Pancreas (tissue), 10 donors: ENCODE measurements around the gene TTC38. TPM values are rescaled to one million over a fixed set of nuclear protein-coding genes. Genes with fewer than 3 reads are reported as not detected.

Source experiments
- ATAC-seq, 4 donors: fragments of 200-7000 bp; cut with Tn5 transposase; one replicate each; pipeline versions ENCODE4 v1.8.0 to v1.9.1; 2020; ENCODE audit warnings: mild to moderate bottlenecking in 4 of 4, moderate library complexity in 4 of 4
- DNase-seq, 6 donors: peaks; one replicate each; pipeline ENCODE4 v3.0.0-alpha.2; 2020
- FAIRE-seq: peaks from 2 replicates; lab custom pipeline; 2012; peaks lifted over from hg19 to GRCh38; lab: Jason Lieb, UNC
- H3K27ac ChIP-seq, 4 donors: fragments of 200-600 bp; sonication (generic); 1 replicate in 3 of 4; 2 replicates in 1 of 4; pipeline versions ENCODE4 v1.5.0 to v1.8.0; 2020
- H3K27me3 ChIP-seq, 4 donors: fragments of 200-600 bp; one replicate each; pipeline ENCODE4 v1.8.0; 2021
- H3K36me3 ChIP-seq, 3 donors: fragments of 200-600 bp; sonication (generic) in 1 of 3; one replicate each; pipeline versions ENCODE4 v1.5.0 to v1.8.0; 2020 to 2021
- H3K4me1 ChIP-seq, 3 donors: fragments of 200-600 bp; one replicate each; pipeline ENCODE4 v1.8.0; 2021
- H3K4me3 ChIP-seq, 4 donors: fragments of 200-600 bp; sonication (generic) in 2 of 4; one replicate each; pipeline versions ENCODE4 v1.5.0 to v1.8.0; 2020 to 2021
- H3K9me3 ChIP-seq, 4 donors: fragments of 200-600 bp; one replicate each; pipeline ENCODE4 v1.8.0; 2021
- CTCF ChIP-seq, 4 donors: fragments of 200-600 bp; sonication (generic) in 3 of 4; IDR thresholded peaks; one replicate each; pipeline versions ENCODE4 v1.5.0 to v1.8.0; 2021; ENCODE audit warnings: antibody characterized with exemption in 4 of 4
- WGBS, 2 donors: extraction: QIAGEN DNeasy Blood & Tissue Kit; methylation state at CpG; one replicate each; pipeline ENCODE4 v1.1.7; 2013; 5-methylcytosine and 5-hydroxymethylcytosine counted together
- intact Hi-C, 3 donors: fragments of 100-400 bp; cut with DNase I; formaldehyde crosslinking; loops; one replicate each; pipeline versions ENCODE4 v1.11.1 to v1.14.2; 2022
- polyA plus RNA-seq, 2 donors: library from polyadenylated mRNA; stranded (reverse); fragments of 200-250 nt; gene quantifications; one replicate each; pipeline ENCODE4 v1.2.3, GENCODE V29; 2013
- total RNA-seq, 6 donors: library from RNA; stranded (reverse); fragmentation: NEBNext Ultra II Directional in 4 of 6; extraction: Animal tissue kit (Norgen Biotek cat#: 25700) in 4 of 6; gene quantifications; one replicate each; pipeline versions ENCODE4 v1.2.1 to v1.2.4, GENCODE V29; 2021 to 2023
- donor health status: healthy with polysubstance abuse.
- donor health status: DM: no; HTN: no; CAD: no; lungs with moderate emphysema.
- donor health status: DM: no; HTN: no; CAD: no.
- donor health status: control.
- donor health status: control.
- donor health status: Bipolar disorder and iron deficiency.
- donor health status: DM: yes; HTN: yes; CAD: no.
- donor health status: DM: no; HTN: no; CAD: no.
- donor health status: DM: no; HTN: no; CAD: no.
- donor health status: DM: yes; HTN: yes; CAD: no.

Gene TTC38
- total and polyA plus RNA-seq, 8 donors, result 18.6 to 32.8 (median 23.3) TPM

GRCh38 chr22:46339956-46340355 is 72.1 kb downstream of the TTC38 start:
- Histone ChIP-seq H3K4me1 (peaks cover 0 to 11% (median 5%) of the 10 kb centered on the region in 3 donors), H3K9me3 (no peaks in the 10 kb centered on the region), H3K27me3 (no peaks in the 10 kb centered on the region), H3K36me3 (peaks cover 3 to 36% (median 19%) of the 10 kb centered on the region in 3 donors), H3K4me3 (no peak overlapping the region), H3K27ac (no peak overlapping the region)
- intact Hi-C loops, result loop anchor here in 1 of 3 donors (10.0 kb wide), 1 partner anchor 325 kb away; no protein-coding TSS in a partner anchor
- peak in 3 of 6 donors; percentile 9 to 30 (median 15) for DNase-seq
- FAIRE-seq, result no peak
- ATAC-seq, result no peak
- WGBS, 2 donors, result 83 to 94% methylated on average over 5 of the region's 5 CpGs
- no peak for TF ChIP-seq CTCF (IDR thresholded peaks at IDR 0.05)

GRCh38 chr22:46340676-46341075 is 72.9 kb downstream of the TTC38 start:
- ATAC-seq (no peak), FAIRE-seq (no peak), DNase-seq (peak in 2 of 6 donors; percentile 6 to 31)
- WGBS, 2 donors, result 79 to 83% methylated on average over 12 to 13 of the region's 13 CpGs
- intact Hi-C loops, result no loop called here
- Histone ChIP-seq H3K4me1 (peaks cover 0 to 11% (median 5%) of the 10 kb centered on the region in 3 donors), H3K9me3 (no peaks in the 10 kb centered on the region), H3K27ac (no peak overlapping the region), H3K27me3 (no peaks in the 10 kb centered on the region), H3K4me3 (no peak overlapping the region), H3K36me3 (peaks cover 3 to 44% (median 19%) of the 10 kb centered on the region in 3 donors)
- TF ChIP-seq CTCF (IDR thresholded peaks at IDR 0.05), result no peak

Other genes starting within 250 kb of the TTC38 start
- gene PPARA, start 117.5 kb upstream of the TTC38 start, total RNA-seq, result 10 to 100 TPM; 13.8 to 24.5 (median 16.2) TPM
- gene PPARA, start 117.5 kb upstream of the TTC38 start, polyA plus RNA-seq, result 1 to 10 TPM; 4.1 to 6.1 TPM
- gene CDPF1, start 17.7 kb upstream of the TTC38 start, total RNA-seq, result 1 to 10 TPM; 2.9 to 4.6 (median 3.9) TPM
- gene CDPF1, start 17.7 kb upstream of the TTC38 start, polyA plus RNA-seq, result 10 to 100 TPM in 1 of 2 donors, 1 to 10 TPM in 1; 9.2 to 12.0 TPM
- under 1 TPM in 1 of 6 donors, not detected in 5; 0.06 TPM for gene PKDREJ, start 4.7 kb upstream of the TTC38 start, total RNA-seq
- gene PKDREJ, start 4.7 kb upstream of the TTC38 start, polyA plus RNA-seq, result under 1 TPM; 0.04 to 0.05 TPM
- under 1 TPM in 5 of 6 donors, not detected in 1; 0.12 to 0.75 (median 0.35) TPM for gene GTSE1, start 28.9 kb downstream of the TTC38 start, total RNA-seq
- gene GTSE1, start 28.9 kb downstream of the TTC38 start, polyA plus RNA-seq, result under 1 TPM; 0.16 to 0.23 TPM
- 10 to 100 TPM; 15.0 to 27.6 (median 20.8) TPM for gene TRMU, start 67.7 kb downstream of the TTC38 start, total RNA-seq
- gene TRMU, start 67.7 kb downstream of the TTC38 start, polyA plus RNA-seq, result 10 to 100 TPM; 53.9 to 58.0 TPM